GM21526 (cell line): ENCODE results near the gene SLC6A20.

Experiments
- ATAC-seq: cut with Tn5 transposase; IDR thresholded peaks from one replicate; pipeline ENCODE4 v1.9.1; 2021; ENCODE audit warnings: moderate library complexity; ENCODE audit not compliant: unreplicated experiment, low FRiP score

The SLC6A20 gene

DNA sequence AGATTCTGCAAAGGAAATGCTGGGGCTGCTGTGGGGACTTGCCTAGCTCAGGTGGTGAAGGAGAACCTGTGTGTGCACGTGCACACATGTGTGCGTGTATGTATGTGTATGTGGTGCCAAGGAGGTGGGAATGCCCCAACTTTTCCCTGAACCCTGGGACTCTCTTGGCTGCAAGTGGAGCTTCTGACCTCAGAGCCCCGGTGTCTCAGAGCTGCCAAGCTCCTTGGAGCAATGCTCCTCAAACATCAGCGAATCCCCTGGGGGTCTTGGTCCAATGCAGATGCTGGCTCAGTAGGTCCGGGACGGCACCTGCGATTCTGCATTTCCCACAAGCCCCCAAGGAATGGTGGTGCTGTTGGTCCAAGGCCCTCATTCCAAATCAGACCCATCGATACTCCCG lies 5.8 kb upstream of the SLC6A20 start:
- ATAC-seq = no peak

DNA sequence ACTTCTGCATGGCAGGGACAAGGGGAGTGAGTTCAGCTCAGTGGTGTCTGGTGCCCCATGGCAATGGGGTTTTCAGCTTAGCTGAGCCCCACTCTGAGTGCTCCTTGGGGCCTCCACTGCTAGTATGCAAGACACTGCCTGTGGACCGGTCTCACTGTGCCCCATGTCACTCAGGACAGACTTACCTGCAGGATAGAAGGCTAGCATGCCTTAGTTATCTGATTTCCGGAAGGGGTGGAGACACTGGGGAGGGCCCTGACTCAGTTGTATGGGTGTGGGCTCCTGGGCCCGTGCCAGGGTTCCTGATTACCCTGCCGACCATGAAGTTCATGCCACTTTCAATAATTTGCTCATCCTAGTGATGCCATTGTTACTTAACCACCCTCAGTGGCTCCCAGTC lies 4.3 kb upstream of the SLC6A20 start:
- no peak for ATAC-seq

DNA sequence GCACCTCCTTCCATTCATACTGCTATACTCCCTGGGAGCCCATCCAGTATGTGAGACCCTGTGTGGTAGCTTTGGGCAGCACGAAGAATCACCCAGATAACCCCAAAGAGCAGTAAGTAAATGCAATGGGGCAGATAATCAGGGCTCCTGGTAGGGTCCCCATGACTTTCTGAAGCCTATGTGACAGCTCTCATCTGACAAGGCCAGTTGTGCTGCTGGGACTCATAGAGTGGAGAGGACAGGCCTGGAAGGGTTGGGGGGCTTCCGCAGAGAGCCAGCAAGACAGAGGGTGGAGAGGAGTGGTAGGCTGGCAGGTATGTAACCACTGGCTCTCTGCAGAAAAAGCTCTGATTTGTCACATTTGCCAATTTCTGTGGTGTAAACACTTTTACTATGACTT lies 3.2 kb upstream of the SLC6A20 start:
- no peak for ATAC-seq

DNA sequence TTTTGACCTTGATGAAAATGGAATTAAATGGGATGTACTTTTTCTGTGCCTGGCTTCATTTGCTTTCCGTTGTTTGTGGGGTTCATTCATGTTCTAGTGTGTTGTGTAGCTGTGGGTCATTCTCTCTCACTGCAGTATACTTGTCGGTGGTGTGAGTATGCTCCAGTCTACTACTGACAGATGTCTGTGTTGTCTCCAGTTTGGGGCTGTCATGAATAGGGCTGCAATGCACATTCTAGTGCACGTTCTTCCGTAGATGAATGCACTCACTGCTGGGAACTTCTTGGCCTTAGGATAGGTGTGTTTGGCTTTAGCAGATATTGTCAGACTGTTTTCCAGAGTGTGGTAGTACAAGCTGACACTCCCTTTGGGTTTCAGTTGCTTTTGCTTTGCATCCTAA lies 1.7 kb upstream of the SLC6A20 start:
- no peak for ATAC-seq

DNA sequence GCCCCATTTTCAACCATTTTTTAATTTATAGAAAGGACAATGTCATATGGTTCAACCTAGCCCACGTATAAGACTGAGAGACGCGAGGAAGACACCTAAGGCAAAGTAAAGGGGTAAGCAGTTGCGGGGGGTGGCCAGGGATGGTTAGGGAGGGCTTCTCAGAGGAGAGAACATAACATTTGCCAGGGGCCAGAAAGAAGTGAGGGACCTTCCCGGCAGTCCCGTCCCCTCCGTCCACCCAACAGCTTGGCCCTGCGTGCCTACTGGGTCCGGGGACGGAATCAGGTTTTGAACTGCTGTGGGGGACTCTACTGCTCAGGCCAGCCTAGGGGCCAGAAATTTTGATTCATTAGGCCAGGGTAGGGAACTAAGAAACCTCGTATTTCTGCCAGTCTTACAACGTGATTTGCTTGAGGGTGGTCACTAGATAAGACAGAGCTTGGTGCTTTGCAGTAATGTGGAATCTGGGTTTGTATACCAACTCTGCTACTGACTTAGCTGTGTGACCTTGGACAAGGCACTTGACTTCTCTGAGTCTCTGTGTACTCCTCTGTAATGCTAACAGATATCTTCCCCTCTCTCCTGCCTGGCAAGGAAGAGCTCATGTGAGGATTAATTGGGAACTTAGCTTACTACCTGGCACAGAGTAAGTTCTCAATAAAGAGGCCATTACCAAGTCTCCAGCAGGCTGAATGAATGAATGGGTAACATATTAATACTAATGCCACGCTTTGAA lies 734 bp upstream of the SLC6A20 start:
- ATAC-seq = no peak

DNA sequence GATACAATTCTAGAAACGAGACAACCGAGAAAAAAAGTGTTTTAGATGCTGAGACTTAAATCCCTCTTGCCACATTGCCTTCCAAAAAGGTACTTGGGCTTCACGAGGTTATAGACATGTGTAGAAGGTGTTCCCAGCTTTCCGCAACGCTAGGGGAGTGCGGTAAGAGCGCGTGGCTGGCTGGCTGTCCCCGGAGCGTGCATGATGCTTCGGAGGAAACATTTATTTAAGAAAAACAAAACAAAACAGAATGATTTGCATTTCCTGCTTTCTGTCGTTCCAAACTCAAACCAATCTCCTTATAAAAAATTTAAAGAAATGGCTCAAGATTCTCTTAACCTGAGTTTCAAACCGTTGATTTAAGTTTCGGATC lies 841 bp downstream of the SLC6A20 start:
- no peak for ATAC-seq

DNA sequence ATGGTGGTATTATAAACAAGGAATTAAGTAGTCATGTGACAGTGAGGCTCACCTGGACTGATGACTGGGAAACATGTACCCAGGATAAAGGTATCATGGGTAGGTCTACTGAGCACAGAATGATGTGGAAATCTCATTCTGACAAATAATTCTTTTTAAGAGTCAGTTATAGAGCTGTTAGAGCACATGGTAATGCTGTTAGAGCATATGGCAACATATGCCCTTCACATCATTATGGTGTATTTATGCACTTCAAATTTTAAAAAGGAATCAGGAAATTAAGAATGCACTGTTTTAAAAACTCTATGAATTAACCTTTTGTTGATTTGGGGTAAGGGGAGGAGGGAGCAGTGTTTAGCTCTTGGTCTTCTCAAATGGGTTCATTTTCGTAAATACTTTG lies 1.7 kb downstream of the SLC6A20 start:
- ATAC-seq = no peak

DNA sequence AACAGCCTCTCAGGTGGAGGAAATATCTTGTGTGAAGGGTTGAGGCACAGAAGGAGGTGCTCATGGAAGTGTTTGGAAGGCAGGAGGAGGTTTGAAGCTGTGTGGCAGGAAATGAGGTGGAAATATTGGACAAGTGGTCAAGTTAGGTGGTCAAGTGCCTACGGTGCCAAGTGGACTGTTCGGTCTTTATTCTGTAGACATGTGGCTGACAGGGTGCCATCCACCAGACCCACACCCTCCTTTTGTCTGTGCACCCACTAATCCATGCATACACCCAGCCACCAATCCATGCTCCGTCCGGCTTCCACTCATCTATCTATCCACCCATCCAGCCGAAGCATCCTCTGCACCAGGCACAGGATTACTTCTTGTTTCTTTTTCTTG lies 2.2 kb downstream of the SLC6A20 start:
- ATAC-seq = no peak

DNA sequence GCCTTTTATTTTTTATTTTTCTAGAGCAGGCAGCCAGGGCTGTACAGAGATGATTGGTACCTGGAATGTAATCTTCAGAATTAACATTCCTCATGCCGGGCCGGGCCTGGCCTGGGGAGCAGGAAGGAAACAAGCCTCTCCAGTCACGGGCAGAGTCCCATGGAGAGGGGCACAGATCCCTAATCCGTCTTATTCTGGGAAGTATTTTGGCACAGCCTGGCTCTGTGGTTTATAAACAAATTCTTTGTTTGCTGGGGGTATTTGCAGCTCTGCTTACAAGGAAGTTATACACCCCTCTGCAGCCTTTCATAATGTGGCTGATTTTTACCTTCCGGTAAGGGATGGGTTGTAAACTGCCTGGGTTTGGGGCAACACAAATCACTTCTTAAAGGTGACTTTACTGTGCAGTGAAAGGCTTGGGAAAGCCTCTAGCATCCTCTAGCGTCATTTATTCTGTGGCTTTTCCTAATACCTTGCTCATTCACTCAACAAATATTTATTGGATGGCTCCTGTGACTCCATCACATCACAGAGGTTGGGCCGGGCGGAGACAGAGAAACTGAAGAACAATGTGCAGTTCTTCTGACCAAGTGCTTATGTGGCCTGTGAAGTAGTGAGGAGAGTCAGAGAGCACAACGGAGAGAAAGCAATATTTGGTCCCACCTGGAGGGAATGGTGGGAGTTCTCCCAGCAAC lies 2.7 kb downstream of the SLC6A20 start:
- no peak for ATAC-seq

DNA sequence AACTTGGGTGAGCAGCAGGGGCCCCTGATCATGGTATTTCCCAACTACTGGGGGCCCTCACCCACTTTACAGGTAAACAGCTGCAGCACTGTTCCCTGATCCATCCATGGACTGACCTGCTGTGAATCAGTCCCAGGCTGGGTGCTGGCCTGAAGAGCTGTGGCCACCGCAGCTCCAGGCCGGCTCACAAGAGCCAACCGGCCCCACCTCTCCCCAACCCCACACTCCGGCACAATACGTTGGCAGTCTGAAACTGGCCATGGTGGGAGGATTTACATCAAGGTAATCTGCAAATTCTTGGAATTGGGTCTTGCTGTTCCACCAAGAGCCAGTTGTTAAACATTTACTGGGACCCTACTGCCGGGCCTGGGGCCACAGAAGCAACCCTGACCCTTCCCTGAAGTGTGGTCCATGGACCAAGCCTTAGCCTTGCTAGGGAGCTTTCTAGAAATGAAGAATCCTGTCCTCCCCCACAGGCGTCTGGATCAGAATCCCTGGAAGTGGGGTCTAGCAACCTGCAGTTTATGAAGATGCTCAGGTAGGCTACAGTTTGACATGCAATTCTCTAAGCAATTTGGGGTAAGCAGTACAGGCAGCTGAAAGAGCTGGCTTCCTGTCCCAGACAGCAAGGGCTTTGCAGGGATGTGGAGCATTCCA lies 3.7 kb downstream of the SLC6A20 start:
- no peak for ATAC-seq

DNA sequence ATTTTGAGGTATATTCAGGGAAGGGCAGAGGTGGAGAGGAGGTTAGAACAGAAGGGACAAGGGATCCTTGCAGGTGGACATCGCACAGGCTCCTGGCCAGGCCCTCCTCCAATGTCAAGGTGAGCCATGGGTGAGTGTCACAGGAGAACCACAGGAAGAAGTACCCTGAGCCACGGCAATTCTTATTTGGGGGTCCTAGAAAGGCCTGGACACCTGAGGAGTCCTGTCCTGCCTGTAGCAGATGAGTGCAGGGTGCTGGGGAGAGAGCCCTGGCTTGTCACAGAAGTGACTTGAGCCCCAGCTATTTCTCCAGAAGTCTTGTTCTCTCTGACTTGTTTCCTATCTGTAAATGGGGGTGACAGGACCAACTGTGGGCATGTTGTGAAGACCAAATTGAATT lies 4.3 kb downstream of the SLC6A20 start:
- no peak for ATAC-seq

DNA sequence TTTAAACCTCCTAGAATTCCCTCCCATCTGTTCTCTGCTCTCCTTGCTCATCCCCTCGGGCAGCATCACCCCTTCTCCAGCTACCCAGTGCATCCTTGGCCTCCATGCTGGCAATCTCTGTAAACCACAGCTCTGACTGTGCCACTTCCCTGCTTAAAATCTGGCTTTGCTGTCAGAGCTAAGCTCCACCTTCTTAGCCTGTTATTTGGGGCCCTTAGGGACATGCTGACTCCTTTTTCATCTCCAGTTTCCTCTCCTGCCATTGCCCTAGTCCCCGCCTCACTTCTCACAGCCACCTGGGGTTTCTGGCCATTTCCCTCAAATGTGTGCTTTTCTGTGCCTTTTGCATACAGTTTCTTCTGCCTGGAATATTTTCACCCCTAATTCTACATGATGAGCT lies 5.7 kb downstream of the SLC6A20 start:
- ATAC-seq = no peak

DNA sequence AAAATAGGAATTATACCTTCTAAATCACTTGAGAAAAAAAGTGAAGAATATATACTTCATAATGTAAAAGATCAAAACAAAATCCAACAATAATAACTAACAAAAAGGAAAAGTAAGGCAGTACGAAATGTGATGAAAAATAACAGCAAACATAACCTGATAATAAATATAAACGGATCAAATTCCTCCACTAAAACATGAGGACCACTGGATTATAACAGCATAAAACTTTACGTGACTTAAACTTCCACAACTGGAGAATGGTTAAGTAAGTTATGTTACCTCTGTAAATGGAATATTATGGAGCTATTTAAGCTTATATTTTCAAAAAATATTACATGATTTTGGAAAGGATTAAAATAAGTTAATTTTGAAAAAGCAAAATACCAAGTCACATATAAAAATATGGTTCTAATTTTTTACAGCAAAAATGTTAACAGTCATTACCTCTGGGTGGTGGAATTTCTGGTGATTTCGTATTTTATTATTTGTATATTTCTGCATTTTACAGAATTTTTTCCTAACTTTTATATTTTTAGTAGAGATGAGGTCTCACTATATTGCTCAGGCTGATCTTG lies 7.0 kb downstream of the SLC6A20 start:
- no peak for ATAC-seq

DNA sequence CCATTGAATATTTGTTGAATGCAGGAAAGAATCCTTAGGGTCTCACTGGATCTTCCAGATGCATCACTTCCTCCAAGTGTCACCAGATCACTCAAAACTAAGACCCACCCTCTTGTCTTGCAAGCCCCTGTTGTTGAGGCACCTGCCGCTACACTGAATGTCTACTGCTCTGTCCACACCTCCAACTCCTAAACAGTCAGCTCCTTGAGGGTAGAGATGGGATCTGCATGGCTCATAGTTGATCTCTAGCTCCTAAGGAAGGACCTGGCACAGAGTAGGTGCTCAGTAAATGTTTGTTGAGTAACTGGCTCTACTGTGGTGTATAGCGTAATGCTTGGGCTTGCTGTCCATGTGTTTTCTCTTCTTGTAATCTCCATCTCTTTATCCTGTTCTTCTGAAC lies 8.8 kb downstream of the SLC6A20 start:
- ATAC-seq = no peak

DNA sequence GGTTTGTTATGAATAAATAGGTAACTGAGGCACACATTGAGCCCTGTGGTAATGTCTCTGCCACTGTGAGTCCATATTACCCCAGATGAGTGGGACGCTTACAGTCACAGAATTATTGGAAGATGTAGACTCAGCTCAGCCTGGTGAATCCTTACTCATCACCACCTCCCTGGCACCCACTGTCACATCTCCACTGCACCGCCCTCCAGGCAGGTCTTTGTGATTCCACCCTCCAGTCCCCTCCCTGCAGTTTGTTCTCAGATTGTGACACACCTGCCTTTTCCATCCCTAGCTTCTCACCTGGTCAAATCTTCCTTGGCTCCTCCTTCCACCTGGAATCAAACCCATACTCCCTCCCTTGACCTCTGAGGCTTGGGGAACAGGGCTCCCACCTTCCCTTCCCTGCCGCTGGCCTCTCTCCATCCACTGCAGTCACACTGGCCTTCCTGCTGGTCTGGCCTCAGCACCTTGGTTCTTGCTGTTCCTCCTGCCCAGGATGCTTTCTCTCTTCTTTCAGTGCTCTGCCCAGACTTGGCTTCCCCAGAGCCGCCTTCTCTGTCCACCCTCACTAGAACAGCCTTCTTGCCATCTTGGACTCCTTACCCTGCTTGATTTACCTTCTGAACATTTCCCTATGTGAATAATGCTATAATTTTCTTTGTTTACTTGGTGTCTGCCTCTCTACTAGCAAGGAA lies 9.4 kb downstream of the SLC6A20 start:
- no peak for ATAC-seq

DNA sequence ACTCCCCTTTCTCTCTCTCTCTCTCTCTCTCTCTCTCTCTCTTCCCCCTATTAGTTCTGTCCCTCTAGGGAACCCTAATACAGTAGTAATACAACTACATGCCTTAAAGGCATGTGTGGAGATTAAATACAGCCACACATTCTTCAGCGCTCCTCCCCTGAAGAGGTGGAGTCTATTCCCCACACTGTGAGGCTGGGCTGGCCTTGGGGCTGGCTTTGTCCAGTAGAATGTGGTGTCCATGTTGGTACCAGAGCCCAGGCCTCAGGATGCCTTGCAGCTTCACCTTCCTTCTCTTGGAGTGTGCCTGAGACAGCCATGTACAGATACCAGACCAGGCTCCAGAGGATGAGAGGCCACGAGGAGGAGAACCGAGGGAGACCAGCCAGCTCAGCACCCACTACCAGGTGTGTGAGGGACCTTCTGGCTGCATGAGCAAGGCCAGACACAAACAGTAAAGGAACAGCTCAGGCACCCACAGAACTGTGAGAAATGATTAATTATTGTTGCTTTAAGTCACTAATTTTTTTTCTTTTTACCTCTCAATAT lies 10.7 kb downstream of the SLC6A20 start:
- ATAC-seq = no peak

DNA sequence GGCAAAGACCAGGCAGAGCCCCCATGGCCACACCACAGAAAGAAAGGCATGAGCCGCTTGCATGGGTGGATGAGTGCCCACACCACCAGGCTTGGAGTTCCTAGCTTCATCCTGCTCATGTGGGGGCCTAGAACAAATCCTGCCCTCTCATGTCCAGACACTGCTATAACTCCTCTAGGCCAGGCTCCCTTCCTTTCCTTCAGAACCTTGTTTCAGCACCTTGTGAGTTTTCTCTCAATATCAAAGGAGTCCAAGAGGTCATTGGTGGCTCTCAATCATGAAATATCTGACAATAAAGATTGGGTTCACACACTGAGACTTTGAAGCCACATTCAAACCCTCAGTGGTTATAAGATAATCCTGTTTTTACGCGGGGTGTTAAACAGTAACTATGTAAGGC lies 12.7 kb downstream of the SLC6A20 start:
- ATAC-seq = no peak

DNA sequence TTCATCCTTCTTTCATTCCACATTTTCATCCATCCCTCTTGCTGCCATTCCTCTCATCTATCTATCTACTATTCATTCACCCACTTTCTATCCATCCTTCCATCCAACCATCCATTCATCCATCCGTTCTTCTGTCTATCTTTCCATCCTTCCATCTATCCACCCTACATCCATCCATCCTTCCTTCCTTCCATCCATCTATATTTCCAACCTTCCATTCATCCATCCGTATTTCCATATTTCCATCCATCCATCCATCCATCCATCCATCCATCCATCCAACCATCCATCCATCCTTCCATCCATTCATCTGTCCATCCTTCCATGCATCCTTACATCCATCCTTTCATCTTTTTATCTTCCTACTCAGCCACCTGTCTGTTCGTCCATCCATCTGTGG lies 14.0 kb downstream of the SLC6A20 start:
- ATAC-seq = no peak

DNA sequence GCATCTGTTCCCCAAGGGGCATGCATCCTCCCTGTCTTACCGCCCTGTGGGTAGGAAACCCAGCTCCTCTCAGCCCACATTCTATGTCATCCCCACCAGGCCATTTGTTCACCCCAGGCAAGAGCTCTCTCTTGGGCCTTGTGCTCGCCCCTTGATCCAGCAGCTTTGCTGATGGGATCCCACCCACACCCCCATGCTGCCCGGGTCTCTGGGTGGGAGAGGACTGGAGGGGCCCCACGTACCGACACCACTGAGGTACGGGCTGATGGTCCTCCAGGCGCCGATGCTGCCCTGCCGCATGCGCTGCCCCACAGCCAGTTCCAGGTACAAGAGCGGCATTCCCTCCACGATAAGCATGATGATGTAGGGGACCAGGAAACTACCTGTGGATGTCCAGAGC lies 14.5 kb downstream of the SLC6A20 start:
- no peak for ATAC-seq

DNA sequence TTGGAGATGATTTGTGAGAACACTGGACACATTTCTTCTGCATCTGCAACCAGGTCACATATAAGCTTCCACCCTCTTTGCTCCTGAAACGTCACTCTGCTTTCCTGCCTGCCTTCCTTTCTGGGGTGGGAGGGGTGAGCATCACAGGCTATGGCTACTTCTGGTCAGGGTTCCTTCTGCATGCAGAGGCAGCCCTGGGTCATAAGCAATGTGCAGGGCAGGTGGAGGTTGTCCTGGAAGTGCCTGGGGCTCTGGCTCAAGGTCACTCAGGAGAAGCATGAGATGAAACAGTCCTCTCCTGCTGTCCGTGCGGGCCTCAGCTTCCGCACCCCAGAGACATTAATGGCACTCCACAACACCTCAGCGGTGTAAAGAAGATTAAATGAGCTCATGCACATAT lies 15.1 kb downstream of the SLC6A20 start:
- no peak for ATAC-seq
